GM10248 (cell line): Measurements from ENCODE around the gene FBLN2.

Experiments
- CTCF ChIA-PET: fragments of 300-600 bp; sonication (Branson Sonifier 250); formaldehyde crosslinking; extraction: SDS; loops from one replicate; lab custom pipeline; 2021; ENCODE audit warnings: antibody characterized with exemption; lab: Yijun Ruan, JAX
- POLR2A ChIA-PET: fragments of 350-650 bp; sonication (Branson Sonifier 250); formaldehyde crosslinking; extraction: SDS; loops from one replicate; lab custom pipeline; 2020; ENCODE audit warnings: antibody characterized with exemption; lab: Yijun Ruan, JAX
- DNase-seq: peaks from one replicate; pipeline ENCODE4 v3.0.0; 2012; ENCODE audit errors: extremely low spot score
- CTCF ChIP-seq: IDR thresholded peaks from 2 replicates; pipeline ENCODE4 v1.5.1; 2012; ENCODE audit warnings: mild to moderate bottlenecking, low read depth; ENCODE audit errors: extremely low read depth, missing control alignments, control extremely low read depth

FBLN2 gene

GRCh38 chr3:13529196-13530112 lies 19.5 kb upstream of the FBLN2 start:
- no peak for TF ChIP-seq CTCF
- POLR2A ChIA-PET = no interaction called here
- CTCF ChIA-PET = no interaction called here
- DNase-seq = no peak

DNA sequence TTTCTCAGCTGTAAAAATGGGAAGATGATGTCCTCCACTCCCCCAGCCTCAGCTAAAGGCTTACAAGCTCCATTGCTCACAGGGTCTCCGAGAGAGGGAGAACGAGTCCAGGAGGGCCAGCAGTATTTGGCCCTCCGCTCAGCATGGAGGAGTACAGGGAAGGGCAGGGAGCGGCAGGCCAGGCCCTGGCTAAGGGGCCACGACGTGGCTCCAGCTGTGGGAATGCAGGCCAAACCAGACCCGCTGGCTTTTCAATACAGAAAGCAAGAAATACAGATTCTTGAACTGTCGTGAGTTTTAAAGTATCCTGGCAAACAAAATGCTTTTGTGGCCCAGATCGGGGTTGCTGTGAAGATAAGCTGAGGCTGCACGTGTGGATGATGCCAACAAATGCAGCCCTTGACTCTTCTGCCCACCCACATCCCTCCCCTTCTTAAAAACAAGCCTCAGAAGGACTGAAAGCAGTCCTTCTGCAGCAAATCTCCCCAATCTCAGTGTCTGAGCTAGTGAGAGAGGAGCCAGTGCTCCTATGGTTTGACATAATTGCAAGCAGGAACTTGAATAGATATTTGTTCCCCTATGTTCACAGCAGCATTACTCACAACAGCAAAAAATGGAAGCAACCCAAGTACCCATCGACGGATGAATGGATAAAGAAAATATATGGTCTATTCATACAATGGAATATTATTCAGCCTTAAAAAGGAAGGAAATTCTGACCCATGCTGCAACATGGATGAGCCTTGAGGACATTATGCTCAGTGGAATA lies 18.5 kb upstream of the FBLN2 start:
- no peak for TF ChIP-seq CTCF
- CTCF ChIA-PET = no interaction called here
- no peak for DNase-seq
- POLR2A ChIA-PET = no interaction called here

DNA sequence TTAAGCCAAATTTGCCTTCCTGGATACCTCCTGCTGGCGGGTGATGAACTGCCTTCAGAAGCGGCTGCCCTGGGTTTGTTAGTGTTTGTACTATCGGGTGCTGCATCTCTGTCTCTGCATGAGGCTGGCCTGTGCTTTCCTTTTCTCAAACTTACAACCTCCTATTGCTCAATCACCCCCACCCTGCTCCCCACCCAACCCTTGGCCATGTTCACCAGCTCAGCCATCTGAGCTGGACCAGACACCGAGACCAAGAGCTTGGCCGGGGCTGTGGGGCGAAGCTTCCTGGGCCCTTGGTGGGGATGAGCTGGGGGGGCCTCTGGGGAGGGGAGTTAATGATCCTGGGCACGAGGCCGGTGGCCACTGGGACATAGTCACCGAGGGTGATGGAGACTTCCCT lies 16.8 kb upstream of the FBLN2 start:
- CTCF ChIA-PET = no interaction called here
- TF ChIP-seq CTCF = no peak
- DNase-seq = no peak
- POLR2A ChIA-PET = no interaction called here

GRCh38 chr3:13532631-13533030 lies 16.3 kb upstream of the FBLN2 start:
- ChIA-PET CTCF (no interaction called here), POLR2A (no interaction called here)
- no peak for DNase-seq
- TF ChIP-seq CTCF = no peak

DNA sequence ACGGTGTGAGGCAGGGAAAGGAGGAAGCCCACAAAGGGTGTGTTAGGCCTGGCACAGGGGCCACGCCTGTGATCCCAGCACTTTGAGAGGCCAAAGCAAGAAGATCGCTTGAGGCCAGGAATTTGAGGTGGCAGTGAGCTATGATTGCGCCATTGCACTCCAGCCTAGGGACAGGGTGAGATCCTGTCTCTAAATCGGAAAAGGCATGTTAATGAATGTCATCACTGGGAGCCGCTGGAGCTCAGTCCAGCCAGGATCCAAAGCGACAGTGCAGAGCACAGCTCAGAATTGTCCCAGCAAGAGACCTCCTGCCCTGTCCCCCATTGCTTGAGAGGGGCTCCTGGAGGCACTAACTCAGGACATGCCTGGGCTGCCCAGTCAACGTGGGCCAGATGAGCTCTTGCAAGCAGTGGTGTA lies 15.0 kb upstream of the FBLN2 start:
- no peak for DNase-seq
- TF ChIP-seq CTCF = no peak
- ChIA-PET POLR2A (no interaction called here), CTCF (no interaction called here)

DNA sequence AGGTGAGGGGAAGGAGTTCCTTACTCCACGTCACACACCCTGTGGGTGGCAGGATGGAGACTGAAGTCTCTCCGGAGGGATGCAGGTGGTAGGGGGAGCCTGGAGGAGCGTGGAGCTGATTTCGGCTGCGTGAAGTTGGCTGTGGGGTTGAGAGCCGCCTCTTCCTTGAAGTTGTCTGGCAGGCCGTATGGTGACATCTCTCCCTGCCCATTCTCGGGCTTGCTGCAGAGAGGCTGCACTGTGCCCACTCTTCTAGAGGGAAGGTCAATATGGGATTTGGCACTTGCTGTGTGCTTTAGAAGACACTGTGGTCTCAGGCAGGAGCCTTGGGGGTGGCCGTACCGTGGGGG lies 13.4 kb upstream of the FBLN2 start:
- no peak for DNase-seq
- CTCF ChIA-PET = no interaction called here
- POLR2A ChIA-PET = no interaction called here
- no peak for TF ChIP-seq CTCF
